Melanocyte of skin (primary cell): ENCODE measurements around the gene CDRT15L2. TPM values are rescaled to one million over a fixed set of nuclear protein-coding genes. Genes with fewer than 3 reads are reported as not detected.

Experiments used
- small RNA-seq, 2 donors: library from RNA; depleted of rRNA; stranded (forward); fragments of <200 nt; gene quantifications; one replicate each; pipeline ENCODE3, GENCODE V24; 2012
- total RNA-seq, 2 donors: library from RNA; depleted of rRNA; stranded (reverse); fragments of >200 nt; gene quantifications; 2 replicates each; pipeline ENCODE4 v1.2.3, GENCODE V29; 2012

Gene CDRT15L2
- not detected for total RNA-seq

DNA sequence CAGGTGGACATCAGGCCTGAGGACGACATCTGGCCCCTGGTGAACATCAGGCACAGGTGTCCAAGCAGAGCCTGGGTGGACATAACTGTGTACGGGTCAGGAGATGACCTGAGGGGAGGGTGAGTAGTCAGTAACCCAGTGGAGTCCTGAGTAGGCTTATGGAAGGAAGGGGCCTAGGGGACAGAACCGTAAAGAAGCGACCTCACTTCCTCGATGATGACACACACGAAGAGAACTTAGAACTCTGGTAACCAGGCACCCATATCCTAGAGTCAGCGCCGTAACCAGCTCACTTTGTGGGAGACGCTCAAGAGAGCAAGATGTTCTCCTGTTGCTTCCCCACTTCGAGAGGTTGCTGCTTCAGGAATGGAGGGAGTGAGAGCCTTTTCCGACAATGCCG is at the start of gene CDRT15L2:
TSS of gene CDRT15L2 (plus strand) at position 301 of the 400 bp plus-strand sequence. CDS start at position 321, 20 bp downstream.

Small RNAs within 50 kb of the gene (small RNA-seq; reads per million reads assigned to genes)
- gene AC015818.1 (0 reads per million in 2 donors), gene AC087499.1 (0 reads per million in 2 donors), gene AC087499.3 (0 reads per million in 2 donors)

Other genes with a start within 250 kb of the CDRT15L2 start
- not detected for gene LGALS9B, start 112.2 kb upstream of the CDRT15L2 start, total RNA-seq